ENCODE results near the gene STXBP6. TPM values are rescaled to one million over a fixed set of nuclear protein-coding genes. Genes with fewer than 3 reads are reported as not detected.

STXBP6 gene
- total and polyA plus RNA-seq, 2 experiments from 2014 or later = 19.7 to 29.0 TPM

DNA sequence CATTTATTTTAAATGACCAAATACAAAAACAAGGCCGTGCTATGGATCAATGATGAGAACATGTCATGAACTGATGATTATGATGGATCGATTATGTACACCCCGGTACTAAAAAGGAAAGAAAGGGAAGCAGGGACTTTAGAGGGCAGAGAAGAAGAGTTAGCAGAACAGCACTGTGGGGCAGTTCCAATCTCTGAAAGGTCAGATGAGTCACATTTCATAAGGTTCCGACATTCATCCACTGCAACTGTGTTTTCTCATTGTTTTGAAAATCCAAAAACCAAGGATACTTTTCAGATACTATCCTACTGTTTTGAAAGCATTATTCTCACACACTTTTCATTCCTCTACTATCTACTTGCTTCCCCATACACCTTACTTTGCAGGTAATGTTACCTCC lies 169.3 kb downstream of the STXBP6 start (continued):
- TF ChIP-seq, protein P1, sequence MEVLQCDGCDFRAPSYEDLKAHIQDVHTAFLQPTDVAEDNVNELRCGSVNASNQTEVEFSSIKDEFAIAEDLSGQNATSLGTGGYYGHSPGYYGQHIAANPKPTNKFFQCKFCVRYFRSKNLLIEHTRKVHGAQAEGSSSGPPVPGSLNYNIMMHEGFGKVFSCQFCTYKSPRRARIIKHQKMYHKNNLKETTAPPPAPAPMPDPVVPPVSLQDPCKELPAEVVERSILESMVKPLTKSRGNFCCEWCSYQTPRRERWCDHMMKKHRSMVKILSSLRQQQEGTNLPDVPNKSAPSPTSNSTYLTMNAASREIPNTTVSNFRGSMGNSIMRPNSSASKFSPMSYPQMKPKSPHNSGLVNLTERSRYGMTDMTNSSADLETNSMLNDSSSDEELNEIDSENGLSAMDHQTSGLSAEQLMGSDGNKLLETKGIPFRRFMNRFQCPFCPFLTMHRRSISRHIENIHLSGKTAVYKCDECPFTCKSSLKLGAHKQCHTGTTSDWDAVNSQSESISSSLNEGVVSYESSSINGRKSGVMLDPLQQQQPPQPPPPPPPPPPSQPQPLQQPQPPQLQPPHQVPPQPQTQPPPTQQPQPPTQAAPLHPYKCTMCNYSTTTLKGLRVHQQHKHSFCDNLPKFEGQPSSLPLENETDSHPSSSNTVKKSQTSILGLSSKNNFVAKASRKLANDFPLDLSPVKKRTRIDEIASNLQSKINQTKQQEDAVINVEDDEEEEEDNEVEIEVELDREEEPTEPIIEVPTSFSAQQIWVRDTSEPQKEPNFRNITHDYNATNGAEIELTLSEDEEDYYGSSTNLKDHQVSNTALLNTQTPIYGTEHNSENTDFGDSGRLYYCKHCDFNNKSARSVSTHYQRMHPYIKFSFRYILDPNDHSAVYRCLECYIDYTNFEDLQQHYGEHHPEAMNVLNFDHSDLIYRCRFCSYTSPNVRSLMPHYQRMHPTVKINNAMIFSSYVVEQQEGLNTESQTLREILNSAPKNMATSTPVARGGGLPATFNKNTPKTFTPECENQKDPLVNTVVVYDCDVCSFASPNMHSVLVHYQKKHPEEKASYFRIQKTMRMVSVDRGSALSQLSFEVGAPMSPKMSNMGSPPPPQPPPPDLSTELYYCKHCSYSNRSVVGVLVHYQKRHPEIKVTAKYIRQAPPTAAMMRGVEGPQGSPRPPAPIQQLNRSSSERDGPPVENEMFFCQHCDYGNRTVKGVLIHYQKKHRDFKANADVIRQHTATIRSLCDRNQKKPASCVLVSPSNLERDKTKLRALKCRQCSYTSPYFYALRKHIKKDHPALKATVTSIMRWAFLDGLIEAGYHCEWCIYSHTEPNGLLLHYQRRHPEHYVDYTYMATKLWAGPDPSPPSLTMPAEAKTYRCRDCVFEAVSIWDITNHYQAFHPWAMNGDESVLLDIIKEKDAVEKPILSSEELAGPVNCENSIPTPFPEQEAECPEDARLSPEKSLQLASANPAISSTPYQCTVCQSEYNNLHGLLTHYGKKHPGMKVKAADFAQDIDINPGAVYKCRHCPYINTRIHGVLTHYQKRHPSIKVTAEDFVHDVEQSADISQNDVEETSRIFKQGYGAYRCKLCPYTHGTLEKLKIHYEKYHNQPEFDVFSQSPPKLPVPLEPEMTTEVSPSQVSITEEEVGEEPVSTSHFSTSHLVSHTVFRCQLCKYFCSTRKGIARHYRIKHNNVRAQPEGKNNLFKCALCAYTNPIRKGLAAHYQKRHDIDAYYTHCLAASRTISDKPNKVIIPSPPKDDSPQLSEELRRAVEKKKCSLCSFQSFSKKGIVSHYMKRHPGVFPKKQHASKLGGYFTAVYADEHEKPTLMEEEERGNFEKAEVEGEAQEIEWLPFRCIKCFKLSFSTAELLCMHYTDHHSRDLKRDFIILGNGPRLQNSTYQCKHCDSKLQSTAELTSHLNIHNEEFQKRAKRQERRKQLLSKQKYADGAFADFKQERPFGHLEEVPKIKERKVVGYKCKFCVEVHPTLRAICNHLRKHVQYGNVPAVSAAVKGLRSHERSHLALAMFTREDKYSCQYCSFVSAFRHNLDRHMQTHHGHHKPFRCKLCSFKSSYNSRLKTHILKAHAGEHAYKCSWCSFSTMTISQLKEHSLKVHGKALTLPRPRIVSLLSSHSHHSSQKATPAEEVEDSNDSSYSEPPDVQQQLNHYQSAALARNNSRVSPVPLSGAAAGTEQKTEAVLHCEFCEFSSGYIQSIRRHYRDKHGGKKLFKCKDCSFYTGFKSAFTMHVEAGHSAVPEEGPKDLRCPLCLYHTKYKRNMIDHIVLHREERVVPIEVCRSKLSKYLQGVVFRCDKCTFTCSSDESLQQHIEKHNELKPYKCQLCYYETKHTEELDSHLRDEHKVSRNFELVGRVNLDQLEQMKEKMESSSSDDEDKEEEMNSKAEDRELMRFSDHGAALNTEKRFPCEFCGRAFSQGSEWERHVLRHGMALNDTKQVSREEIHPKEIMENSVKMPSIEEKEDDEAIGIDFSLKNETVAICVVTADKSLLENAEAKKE (CRISPR knock-in tag; IDR thresholded peaks at IDR 0.05) = no peak
- no peak for TF ChIP-seq ZNF331 (CRISPR knock-in tag; IDR thresholded peaks at IDR 0.05; ENCODE audit: low read depth)
- no peak for TF ChIP-seq NANOG (IDR thresholded peaks at IDR 0.05; ENCODE audit: borderline replicate concordance)
- TF ChIP-seq EZH2 (IDR thresholded peaks at IDR 0.05; ENCODE audit: low read depth, unreplicated experiment) = no peak
- TF ChIP-seq STAT1 (IDR thresholded peaks at IDR 0.05; ENCODE audit: unreplicated experiment) = no peak
- TF ChIP-seq, protein P2, sequence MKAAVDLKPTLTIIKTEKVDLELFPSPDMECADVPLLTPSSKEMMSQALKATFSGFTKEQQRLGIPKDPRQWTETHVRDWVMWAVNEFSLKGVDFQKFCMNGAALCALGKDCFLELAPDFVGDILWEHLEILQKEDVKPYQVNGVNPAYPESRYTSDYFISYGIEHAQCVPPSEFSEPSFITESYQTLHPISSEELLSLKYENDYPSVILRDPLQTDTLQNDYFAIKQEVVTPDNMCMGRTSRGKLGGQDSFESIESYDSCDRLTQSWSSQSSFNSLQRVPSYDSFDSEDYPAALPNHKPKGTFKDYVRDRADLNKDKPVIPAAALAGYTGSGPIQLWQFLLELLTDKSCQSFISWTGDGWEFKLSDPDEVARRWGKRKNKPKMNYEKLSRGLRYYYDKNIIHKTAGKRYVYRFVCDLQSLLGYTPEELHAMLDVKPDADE (IDR thresholded peaks at IDR 0.05) = no peak
- TF ChIP-seq EZH2phosphoT487 (IDR thresholded peaks at IDR 0.05; ENCODE audit: unreplicated experiment) = no peak
- TF ChIP-seq POLR2AphosphoS5 (IDR thresholded peaks at IDR 0.05; ENCODE audit: low read depth) = no peak
- TF ChIP-seq ZNF114 (CRISPR knock-in tag; IDR thresholded peaks at IDR 0.05) = no peak
- TF ChIP-seq CREB1 (CRISPR knock-in tag; IDR thresholded peaks at IDR 0.05; ENCODE audit: low read depth) = no peak

All from GM23338 (cell line).